C1 segment of cervical spinal cord (tissue), 14 donors: ENCODE measurements around the gene ETV6.

ENCODE experiments used
- DNase-seq, 14 donors: peaks; one replicate each; lab custom pipeline; 2025; lab: John Stamatoyannopoulos, UW

ETV6 gene

GRCh38 chr12:11920231-11920630 is 270.8 kb downstream of the ETV6 start:
- no peak for DNase-seq

GRCh38 chr12:11922361-11922760 is 272.9 kb downstream of the ETV6 start:
- no peak for DNase-seq

GRCh38 chr12:11923067-11923466 is 273.6 kb downstream of the ETV6 start:
- DNase-seq: no peak

- no peak for DNase-seq
Measured at GRCh38 chr12:11927286-11927935, 277.9 kb downstream of the ETV6 start.

DNA sequence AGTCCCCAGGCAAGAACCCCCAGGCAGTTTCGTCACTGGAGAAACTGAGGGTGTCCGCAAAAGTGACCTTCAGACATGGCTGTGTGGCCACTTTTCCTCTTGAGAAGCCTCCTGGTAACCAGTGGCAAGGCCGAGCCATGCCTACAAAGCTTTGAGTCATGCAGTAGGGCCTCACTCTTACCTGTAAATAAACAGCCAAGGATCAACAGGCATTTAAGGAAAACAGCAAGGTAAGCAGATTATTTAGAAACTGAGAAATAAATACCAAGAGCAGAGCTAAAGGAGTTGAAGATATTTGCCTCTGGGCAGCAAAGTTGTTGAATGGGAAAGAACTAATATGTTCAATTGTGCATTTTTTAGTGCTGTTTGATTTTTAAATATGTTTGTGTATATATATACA is 280.2 kb downstream of the ETV6 start:
- DNase-seq: no peak

DNA sequence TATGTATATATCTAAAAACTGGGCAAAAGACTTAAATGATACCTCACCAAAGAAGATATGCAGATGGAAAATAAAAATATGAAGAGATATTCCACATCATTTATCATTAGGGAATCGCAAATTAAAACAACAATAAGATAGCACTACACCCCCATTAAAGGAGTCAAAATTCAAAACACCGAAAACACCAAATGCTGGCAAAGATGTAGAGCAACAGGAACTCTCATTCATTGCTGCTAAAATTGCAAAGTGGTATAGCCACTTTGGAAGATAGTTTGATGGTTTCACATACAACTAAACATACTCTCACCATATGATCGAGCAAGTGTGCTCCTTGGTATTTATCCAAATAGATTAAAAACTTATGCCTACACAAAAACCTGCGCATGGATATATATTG is 289.7 kb downstream of the ETV6 start:
- no peak for DNase-seq

DNA sequence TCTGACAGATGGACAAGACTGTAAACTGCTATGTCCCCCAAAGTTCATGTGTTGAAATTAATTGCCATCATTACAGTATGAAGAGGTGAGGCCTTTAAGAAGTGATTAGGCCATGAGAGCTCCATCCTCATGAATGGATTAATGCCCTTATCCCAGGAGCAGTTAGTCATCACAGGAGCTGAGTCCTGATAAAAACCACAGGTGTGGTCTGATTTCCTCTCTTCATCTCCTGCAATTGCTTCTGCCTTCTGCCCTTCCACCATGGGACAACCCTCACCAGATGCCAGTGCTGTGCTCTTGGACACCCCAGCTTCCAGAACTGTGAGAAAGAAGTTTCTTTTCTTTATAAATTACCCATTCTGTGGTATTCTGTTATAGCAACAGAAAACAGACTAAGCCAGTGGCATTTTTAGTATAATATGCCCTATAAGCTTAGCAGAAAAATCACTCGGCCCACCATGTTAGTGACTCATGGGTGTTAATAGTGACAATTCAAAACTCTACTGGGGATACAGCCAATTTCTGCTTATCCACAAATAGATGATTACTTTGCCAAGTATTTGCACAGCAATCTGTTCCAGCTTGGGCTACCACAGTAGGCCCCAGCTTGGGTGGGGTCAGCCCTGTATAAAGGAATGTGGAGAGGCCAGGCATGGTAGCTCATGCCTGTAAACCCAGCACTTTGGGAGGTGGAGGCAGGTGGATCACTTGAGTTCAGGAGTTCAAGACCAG is 292.3 kb downstream of the ETV6 start:
- DNase-seq: no peak

- DNase-seq: no peak
Measured at GRCh38 chr12:11943919-11944700, 294.6 kb downstream of the ETV6 start.
